RPMI8226 (cell line): ENCODE results near the gene TP73.
A peak's percentile ranks its signal among the peaks of the same experiment; 100 is the strongest.

Source experiments
- DNase-seq: peaks from one replicate; pipeline ENCODE4 v3.0.0-alpha.2; 2015

The TP73 gene

DNA sequence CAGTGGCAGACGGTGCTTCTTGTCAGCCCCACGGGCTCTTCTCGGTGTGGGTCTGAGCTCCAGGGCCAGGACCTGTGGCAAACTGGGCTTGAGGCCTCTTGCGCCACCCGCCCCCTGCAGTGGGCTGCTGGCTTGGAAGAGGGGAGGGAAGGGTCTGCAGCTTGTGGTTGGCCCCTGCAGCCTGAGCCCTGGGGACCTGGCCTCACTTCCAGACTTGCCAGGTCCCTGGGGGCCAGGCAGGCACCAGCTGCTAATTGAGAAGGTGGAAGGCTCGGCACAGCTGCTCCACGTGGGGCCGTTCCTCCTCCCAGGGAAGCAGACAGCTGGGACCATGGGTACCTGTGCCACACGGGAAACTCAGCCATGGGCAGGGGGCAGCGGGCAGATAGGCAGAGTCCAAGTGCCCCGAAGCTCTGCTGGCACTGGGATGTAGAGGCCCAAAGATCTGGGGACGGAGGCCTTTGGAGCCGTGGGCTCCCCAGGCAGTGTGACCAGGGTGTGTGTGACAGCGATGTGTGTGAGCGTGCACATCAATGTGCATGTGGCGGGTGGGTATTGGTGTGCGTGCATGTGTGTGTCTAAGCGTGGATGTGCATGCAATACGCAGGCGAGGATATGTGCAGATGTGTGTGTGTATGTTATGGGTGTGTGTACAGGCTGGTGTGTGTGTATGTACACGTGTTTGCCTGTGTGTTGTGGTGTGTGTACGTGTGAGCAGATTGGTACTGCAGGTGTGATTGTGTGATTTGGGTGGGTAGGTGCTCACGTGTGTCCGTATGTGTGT is 39.3 kb downstream of the TP73 start:
- DNase-seq, result no peak

DNA sequence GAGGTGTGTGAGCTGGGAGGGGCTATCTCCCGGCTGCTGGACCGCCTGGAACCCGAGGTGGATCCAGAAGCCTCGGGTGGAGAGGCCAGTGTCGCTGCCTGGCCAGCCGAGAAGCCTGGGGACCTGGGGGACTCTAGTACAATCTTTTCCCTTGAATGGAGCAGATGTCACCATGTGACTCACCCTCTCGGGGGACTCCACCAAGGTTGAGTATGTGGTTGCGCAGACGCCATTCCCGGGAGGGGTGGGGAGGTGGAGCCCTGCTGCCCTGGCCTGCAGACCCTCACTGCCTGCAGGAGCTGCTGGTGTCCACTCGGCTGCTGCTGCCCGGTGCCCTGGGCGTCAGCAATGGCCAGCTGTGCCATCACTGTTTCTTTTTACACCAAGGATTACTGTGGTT is 40.3 kb downstream of the TP73 start:
- no peak for DNase-seq

DNA sequence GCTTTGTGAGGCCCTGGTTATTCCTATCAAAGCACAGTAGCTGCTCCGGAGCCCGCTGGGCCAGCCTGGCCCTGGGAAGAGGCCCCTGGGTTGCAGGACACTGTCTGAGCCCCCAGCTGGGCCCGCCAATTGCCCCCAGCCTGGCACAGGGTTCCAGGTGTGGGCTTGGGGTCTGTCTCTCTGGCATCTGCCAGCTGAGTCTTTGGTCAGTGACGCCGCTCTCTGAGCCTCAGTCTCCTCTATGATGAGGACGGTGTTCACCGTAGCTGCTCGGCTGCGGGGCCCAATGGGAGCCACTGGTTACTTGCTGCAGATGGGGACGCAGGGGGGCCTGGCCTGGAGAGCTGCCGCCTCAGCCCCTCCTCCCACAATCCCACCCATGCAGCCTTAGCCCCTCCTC is 41.0 kb downstream of the TP73 start:
- DNase-seq, result no peak

DNA sequence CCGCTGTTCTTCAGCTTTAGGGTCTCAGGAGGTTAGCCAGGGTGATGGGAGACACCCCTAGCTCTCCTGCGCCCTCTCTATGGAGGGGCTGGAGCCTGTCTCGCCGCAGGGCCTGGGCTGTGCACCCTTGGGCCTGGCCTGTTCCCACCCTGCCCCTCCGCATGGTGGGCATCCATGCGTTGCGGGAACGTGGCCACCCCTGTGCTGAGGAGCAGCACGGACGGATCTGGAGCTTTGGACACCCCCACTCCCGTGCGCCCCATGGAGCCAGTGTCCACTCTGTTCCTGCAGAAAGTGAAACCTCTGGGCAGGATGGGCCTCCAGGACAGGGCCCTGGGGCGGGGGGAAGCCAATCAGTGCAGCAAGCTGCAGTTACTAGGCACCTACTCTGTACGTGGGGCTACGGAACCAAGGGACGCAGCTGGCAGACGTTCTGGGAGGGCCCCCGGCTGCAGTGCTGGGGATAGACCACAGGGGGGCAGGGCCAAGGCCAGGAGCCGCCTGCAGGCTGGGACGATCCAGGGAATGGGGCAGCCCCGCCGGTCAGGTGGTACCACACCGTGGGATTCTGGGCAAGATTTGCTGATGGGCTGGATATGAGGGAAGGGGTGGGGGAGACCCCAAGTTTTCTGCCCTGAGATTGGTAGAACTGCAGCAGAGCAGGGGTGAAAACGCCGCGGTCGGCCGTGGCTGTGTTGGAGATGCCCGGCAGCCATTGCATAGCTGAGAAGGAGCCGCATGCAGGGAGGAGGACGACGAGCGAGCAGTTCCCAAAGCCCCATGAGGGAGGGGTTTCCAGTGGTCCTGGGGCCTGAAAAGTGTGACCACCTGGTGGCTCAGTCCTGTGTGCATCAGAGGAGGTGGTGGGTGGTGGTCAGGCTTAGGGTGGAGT is 43.3 kb downstream of the TP73 start:
- DNase-seq, result peak; percentile 70

DNA sequence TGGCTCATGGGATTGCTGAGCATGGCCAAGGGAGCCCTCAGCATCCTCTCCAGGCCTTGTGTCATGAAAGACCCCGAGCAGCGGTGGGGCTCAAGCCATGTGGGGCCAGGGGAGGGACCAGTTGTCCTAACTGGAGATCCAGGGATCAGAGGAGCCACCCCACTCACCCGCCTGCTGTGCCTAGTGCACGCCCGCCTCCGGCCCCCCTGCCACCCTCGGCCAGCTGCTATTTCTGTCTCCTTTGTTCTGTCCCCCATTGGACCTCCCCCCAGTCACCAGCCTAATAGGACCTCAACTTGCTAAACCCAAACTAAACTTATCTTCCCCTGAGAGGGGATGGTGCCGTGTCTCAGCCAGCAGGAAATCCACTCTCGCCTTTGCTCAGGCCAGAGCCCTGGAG is 44.4 kb downstream of the TP73 start:
- no peak for DNase-seq

DNA sequence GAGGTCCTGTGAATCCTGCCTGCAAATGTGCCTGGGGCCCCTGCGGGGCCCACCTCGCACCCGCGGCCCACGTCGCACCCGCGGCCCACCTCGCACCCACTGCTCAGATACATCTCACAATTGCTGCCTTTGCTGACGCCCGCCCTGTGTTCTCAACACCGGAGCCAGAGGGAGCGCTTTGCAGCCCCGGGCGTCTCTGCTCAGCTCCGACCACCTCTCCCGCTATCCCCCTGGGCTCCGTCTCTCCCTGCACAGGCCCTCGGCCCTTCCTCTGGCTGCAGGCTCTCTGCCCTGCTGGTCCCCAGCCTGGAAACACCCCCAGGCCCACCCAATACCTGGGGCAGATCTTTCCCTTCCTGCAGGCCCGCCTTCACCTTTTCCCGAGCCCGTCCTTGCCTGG is 44.8 kb downstream of the TP73 start:
- DNase-seq, result no peak

DNA sequence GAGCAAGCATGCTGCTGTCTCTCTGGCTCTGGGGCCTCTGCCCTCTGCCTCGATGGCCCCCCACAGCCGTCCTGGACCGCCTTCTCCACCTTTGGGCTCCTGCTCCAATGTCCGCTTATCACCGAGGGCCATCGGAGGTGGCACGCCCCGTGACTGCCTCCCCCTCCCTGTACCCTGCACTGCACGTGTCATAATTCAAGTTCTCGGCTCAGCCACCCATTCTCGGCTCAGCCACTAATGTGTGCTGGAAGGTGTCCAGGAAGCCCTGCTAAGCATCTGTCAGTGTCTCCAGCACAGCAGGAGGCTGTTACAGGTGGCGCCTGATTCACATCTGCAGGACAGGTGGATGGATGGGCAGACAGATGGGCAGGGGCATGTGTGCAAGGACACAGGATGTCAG is 45.5 kb downstream of the TP73 start:
- peak; percentile 96 for DNase-seq

DNA sequence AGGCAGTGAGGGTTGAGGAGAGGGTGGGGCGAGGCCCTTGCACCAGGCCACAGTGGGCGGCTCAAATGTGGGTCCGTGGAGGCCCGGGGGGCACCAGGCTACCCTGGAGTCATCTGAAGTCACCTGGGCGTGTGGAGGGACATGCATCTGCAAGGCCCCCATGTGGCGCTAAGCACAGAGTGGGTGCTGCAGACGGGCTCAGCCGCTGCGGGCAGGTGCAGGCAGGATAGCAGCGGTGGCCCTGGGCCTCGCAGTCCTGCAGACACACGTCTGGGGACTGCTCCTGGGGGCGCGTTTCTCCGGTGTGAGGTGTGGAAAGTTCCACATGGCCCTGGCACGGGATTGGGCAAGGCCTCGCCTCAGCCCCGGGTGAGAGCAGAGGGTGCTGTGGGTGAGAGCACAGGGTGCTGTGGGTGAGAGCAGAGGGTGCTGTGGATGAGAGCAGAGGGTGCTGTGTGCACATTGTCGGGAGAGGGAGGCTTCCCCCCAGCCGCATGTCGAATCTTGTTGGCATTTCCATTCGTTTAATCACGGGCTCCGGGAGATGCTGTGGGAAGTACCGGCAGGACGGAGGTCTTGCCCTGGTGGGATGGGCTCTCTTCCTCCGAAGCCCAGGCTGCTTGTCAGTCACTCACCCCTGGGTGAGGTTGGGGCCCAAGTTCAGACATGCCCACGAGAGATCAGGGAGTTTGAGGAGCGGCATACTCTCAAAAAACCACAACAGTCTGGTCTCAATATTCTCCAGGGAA is 46.5 kb downstream of the TP73 start:
- DNase-seq, result no peak

DNA sequence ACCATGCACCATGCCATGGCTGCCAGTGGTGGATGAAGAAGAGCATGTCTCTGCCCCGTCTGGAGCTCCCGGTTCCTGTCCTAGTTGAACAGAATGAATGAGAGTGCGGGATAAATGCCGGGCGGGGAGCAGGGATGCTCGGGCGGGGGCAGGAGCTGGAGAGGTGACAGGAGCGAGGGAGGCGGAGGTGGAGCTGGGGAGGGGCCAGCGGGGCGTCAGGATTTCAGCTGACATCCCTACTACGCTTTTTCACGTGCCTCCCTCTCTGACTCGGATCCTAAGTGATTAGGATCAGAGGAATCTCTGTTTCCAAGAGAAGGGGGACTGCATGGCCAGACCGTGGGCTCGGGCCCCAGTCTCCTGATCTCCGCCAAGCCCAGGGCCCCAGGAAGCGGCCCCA is 47.3 kb downstream of the TP73 start:
- no peak for DNase-seq

DNA sequence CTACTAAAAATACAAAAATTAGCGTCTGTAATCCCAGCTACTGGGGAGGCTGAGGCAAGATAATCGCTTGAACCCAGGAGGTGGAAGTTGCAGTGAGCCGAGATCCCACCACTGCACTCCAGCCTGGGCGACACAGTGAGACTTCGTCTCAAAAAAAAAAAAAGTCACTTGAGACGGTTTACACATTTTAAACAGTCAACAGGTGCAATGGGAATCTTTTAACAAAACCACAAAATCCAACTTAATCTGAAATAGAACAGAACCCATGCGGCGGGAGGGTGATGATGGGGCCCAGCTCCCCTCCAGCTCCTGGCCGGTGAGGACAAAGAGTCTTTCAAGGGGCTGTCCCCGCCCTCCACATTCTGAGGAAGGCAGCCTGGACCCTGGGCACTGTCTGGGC is 48.3 kb downstream of the TP73 start:
- no peak for DNase-seq

DNA sequence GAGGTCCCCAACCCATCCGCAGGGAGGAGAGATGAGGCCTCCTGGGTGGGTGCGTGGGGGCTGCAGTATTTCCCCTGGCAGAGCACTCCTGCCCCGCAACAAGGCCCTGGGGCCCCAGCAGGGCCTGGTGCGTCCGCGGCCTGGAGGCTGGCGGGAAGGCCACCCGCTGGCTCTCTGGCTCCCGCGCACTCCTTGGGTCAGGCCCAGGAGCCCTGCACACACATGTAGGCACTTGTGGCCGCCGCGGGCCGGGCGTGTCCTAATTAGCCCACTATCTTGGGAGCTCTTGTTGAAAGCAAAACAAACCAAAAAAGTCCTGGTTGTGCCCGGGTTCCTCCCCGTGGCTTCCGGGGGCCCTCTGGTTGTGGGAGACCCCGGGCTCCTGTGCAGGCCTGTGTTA is 50.2 kb downstream of the TP73 start:
- DNase-seq, result no peak

DNA sequence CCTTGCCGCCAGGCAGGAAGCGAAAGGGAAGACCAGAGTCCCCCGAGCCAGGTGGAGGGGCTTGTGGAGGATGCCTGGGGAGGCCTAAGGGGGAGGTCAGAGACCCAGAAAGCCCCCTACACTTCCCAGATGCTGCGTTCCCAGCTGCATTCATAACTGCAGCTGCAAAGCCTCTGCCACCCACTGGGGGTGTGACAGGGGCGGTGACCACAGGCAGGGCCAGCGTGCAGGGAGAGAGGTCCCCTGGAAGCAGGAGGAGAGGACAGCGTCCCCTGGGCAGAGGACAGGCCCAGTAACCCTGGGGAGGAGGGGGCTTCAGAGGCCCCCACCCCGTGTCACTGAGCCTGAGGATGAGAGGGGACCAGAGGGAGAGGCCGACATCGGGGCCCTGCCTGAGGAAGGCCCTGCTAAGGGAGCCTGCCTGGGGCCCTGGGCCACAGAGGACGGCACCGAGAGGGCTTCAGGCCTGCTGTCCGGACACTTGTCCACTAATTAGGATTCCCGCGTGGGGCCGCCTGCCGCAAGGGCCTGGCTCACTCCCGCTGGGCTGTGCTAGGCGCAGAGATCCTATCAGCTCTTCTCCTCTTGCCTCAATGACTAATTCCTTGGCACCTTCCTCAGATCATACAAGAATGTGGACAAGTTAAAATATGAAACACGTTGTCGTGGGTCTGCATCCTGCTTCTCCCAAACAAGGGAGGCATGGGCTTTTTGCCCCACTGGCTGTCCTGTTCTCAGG is 50.8 kb downstream of the TP73 start:
- no peak for DNase-seq

DNA sequence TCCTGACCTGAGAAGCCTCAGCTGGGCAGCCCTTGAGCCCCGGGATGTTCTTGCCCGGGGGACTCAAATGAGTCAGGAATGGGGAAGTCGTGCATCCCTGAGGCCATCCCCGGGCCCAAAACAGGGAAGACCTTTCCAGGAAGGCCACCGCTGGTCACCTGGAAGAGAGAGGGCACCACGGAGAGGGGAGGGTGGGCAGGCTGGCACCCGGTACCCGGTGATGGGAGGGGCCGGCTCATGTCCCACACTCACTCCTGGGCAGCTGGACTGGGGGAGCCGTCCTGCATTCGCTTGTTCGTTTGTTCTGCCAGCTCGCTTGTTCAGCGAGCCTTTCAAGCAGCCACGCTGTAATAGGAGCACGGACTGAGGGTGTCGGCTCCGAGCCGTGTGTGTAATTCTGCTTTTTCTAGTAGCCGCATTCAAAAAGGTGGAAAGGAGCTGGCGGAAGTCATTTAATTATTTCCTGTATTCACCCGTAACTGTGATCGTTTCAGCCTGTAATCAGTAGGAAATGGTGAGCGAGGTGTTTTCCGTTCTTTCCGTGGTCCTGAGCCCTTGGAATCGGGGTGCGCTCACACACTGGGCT is 51.6 kb downstream of the TP73 start:
- no peak for DNase-seq

DNA sequence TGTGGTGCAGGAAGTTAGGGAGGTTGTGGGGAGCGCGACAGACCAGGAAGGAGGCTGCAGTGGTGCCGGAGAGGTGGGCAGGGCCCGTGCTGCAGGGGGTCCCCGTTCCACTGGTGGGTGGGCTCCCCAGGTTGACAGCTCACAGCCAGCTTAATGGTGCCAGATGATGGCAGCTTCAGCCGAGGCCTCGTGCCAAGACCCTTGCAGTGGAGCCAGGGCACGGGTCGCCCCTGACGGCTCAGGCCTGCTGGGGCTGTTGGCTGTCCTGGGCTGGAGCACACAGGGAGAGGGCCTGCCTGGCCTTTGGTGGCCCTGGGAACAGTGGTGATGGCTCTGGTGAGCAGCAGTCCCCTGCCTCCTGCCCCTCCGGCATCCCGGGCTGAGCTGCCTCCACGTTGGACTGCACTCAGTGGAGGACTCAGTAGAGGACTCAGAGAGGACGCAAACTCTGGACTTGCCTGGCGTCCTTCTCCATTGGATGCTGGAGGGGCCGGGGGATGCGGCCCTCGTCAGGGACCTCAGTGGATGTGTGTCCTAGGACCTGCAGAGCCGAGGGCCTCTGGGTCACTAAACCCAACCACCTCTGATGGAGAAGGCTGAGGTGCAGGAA is 53.1 kb downstream of the TP73 start:
- DNase-seq, result no peak

DNA sequence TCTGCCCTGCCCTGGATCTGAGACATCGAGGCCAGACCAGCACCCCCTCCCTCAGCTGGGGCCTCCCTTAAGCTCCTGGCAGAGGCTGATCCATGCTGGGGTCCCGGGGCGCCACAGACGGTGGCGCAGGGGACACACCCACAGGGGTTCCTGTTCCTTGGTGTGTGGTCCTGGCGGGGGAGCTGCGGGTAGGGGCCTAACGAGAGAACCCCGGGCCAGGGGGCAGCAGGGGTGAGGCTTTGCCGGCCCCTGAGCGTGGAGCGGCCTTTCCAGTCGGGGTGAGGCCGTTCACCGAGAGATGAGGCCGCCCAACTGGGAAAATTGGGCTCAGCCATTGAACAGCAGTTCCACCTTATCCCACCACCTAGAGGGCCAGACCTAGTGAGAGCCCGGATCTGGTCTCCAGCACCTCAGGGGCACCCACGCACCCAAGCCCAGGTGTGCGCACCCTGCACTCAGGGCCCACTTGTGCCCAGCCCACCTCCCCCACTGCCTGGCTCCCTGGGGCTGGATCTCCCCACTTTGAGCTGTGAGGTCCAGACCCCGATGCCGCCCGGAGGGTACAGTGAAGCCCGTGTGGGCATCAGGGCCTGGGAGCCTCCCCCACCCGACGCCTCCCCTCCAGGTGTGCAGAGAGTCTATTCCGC is 54.5 kb downstream of the TP73 start:
- no peak for DNase-seq

DNA sequence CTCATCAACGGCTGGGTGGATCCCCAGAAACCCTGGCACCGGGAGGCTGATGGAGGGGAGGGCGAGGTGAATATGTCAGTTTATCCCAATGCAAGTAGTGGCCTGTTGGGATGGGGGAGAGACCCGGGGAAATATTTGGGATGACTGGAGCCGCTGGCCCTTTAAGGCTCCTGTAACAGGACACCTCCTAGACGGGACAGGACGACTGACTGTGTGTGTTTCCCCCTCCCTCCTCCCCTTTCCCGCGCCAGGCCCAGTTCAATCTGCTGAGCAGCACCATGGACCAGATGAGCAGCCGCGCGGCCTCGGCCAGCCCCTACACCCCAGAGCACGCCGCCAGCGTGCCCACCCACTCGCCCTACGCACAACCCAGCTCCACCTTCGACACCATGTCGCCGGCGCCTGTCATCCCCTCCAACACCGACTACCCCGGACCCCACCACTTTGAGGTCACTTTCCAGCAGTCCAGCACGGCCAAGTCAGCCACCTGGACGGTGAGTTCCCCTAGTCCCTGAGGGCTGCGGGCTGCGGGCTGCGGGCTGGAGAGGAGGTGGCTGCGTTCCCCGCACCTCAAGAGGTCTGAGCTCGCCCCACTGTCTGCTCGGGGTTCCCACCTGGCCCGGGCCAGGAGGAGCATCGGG is 55.1 kb downstream of the TP73 start:
- no peak for DNase-seq

DNA sequence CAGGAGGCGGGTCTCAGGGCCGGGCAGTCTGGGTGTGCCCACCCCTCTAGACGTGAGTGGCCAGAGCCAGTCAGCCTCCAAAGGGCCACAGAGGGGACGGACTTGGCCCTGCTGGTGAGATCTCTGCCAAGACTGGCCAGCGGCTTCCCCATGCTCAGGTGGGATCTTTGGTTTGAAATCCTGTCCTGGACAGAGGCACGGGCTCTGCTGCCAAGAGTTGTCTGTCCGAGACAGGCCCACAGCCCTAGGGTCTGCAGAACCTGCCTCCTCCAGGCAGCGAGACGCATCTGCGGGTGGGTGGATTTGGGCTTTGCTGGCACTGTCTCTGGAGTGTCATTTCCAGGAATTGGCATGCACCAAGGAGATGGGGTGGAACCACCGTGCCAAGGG is 55.6 kb downstream of the TP73 start:
- DNase-seq, result no peak

DNA sequence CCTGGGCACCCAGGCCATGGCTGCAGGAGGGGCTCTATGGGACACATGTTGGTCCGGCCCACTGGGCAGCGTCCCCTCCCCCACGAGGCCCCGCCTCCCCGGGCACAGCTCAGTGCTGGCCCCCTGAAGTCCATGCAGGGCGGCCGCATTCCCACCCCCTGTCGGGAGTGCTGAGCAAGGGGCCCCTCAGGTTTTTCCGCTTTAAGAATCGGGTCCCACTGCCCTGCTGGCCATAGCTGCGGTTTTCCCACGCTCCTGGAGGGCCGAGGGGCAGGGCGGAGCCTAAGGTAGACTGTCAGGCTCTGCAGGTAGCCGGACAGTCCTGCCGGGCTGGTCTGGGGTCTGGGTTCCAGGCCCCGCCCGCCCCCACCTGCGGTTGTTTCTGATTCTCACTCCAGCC is 56.5 kb downstream of the TP73 start:
- no peak for DNase-seq

DNA sequence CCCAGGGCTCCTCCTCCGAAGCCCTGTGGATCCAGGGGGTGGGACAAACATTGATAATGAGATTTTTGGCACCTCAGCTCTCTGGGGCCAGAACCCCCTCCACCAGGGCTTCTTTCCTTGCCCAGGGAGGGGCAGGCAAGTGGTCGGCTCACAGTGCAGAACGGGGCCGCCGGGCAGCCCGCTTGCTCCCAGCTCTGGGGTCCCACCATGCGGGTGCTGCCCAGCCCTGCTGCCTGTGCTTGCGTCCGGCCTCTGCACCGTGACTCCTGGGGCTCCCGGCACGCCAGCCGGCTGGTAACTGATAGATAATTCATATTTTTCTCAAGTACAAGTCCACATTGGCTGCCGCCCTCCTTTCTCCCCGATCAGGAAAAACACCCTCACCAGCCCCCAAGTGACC is 57.9 kb downstream of the TP73 start:
- DNase-seq, result no peak

DNA sequence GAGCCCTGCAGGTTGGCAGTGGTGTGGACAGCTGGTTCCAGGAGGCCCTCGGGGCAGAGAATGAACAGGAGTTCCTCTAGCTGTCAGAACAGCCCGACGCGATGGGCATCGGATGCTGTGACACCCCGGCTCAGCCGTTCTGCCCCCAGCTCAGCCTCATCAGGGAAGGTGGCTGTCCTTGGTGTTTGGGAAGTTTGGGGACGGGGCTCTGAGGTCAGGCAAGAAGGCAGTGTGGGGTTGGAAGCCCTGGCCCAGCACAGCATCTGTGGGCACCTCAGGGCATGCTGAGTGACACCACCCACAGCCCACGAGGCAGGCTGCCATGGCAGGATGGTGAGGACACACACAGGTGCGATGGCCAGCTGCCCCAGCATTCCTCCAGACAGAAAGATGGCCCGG is 59.1 kb downstream of the TP73 start:
- no peak for DNase-seq
